Omental fat pad (tissue), 4 donors: ENCODE results near the gene LDHD. TPM values are rescaled to one million over a fixed set of nuclear protein-coding genes. Genes with fewer than 3 reads are reported as not detected.

ENCODE experiments used
- ATAC-seq: fragments of 150-250 bp; one replicate; pipeline ENCODE4 v1.9.1; 2016; ENCODE audit warnings: mild to moderate bottlenecking, moderate library complexity; ENCODE audit not compliant: low FRiP score
- DNase-seq: peaks from one replicate; pipeline ENCODE4 v3.0.0-alpha.2; 2019; ENCODE audit warnings: low spot score
- CTCF ChIP-seq, 3 donors: fragments of 450-650 bp; IDR thresholded peaks; one replicate each; pipeline ENCODE4 v1.5.1; 2016 to 2017; ENCODE audit warnings: antibody characterized with exemption in 3 of 3, mild to moderate bottlenecking in 3 of 3, moderate library complexity in 2 of 3
- total RNA-seq, 4 donors: library from RNA; depleted of rRNA; stranded (reverse); fragments of >200 nt; gene quantifications; one replicate each; pipeline ENCODE4 v1.1.0, GENCODE V29; 2016

The LDHD gene
- total RNA-seq, 4 donors from 2014 or later: 10.2 to 52.5 (median 17.4) TPM

DNA sequence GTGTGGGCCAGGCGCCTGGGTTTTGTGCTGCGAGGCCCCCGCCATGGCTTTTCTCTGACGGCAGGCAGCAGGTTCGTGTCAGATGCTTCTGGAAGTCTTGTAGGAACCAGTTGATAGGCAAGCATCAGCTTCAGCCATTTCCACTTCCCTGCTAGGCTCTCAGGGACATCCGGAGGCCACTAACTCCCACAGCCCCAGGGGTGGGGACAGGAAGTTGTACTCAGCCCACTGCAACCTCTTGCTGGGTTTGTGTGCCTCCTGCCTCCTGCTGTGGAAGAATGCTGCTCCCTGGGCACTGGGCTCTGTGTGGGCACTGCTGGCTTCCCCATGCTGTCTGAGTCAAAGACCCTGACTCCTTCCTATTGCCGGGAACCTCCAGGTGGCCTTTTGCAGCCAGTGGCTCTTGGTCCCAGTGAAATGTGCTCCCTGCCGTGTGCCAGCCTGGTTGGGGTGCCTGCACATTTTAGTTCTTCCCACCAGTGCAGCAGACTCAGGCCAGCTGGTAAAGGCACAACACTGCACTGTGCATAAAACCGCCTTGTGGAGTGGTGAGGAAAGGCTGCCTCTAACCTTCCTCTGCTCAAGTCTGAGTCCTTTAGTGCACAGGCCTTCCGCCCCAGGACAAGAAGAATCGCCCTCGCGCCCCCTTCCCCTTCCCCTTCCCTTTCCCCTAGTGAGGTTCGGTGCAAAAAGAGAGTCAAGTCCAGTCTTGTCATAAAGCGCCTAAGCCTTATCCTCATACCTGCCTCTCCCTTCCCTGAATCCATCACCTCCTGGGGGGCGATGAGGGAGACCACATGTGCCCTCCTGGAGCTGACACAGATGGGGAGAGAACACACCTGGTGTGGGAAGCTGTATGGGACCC lies 16.6 kb downstream of the LDHD start:
- DNase-seq (no peak), ATAC-seq (no peak)
- TF ChIP-seq CTCF (IDR thresholded peaks at IDR 0.05): no peak

DNA sequence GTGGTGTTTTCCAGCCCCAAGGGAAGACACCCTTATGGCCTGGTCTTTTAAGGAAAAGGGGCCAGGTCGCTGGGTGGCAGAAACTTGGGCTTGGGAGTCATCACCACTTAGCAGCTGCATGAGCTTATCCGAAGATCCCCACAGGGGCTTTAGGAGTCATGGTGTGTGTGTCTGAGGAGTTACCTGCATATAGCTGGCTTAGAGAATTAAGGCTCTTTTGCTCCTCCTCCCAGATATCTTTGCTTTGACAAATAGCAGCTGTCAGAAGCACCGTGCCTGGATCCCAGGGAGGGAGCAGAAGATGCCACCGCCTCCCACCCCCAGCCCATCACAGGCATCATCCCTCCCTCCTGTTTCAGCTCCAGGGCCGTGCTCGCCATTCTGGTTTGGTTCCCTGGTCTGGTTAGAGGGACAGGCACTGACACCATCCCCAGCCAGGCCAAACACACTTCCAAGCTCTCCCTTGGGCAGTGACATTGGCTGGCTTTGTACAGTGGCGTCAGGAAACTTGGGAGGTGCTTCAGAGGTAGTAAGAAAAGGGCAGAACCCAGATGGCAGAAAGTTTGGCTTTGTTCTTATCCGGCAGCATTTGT lies 17.4 kb downstream of the LDHD start:
- no peak for DNase-seq
- TF ChIP-seq CTCF (IDR thresholded peaks at IDR 0.05): no peak
- ATAC-seq: no peak

- no peak for DNase-seq
- TF ChIP-seq CTCF (IDR thresholded peaks at IDR 0.05): no peak
- no peak for ATAC-seq
Measured at GRCh38 chr16:75097941-75098901, 18.4 kb downstream of the LDHD start.

DNA sequence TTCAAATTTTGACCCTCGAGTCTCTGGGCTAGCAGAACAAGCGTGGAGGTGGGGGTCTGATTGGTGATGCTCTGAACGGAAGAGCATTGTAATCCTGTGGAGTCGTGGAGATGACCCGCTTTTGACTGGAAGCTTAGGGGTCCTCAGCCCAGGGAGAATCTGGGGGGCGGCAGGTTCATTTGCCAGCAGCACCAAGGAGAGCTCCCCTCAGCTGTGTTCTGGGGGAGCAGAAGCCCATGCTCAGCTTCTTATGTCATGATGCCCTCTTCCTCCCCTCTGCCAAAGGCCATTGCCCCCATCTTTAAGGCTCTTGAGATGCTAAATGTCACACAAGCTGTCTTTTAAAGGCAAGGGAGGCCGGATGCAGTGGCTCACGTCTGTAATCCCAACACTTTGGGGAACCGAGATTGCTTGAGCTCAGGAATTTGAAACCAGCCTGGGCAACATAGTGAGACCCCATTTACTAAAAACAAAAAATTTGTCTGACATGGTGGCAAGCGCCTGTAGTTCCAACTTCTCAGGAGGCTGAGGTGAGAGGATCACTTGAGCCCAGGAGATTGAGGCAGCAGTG lies 19.3 kb downstream of the LDHD start:
- ATAC-seq (no peak), DNase-seq (no peak)
- no peak for TF ChIP-seq CTCF (IDR thresholded peaks at IDR 0.05)

DNA sequence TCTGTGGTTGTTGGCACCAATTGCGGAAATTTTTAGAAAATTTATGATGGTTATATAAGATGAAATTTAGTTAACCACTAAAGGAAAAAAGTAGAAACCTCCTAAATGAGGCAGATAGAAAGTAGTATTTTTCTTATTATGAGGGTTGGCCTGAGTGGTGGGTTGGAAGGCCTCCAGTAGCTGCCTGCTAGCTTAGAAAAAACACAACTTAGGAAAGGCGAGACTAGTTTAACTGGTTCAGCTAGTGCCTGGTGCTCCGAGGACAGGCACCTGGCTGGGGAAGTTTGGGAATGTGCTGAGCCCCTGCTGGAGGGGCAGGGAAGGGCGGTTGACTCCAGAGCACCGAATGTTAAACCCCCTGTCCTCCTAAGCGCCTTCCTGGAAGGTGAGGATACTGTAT lies 19.9 kb downstream of the LDHD start:
- TF ChIP-seq CTCF (IDR thresholded peaks at IDR 0.05): no peak
- ATAC-seq (no peak), DNase-seq (no peak)

DNA sequence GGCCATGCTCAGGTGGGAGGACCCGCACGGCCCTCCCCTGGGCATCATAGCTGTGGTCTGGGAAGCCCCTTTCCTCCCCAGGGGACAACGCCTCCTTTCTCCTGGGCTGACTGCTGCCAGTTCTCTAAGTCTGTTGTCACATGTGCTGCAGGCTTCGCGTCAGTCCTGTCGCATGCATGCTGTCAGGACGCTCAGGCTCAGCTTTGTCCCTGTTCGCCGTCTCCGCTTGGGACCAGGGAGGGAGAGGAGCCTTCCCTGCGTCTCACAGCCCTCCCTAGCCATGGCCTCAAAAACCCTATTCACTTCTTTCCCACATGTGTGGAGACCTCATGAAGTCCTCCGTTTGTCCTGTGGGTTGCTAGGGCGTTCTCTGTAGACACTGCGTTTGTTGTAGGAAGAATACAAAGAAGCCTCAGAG lies 21.4 kb downstream of the LDHD start:
- ATAC-seq (no peak), DNase-seq (no peak)
- no peak for TF ChIP-seq CTCF (IDR thresholded peaks at IDR 0.05)
